Nephron (organoid): ENCODE results near the gene SSU72.
A peak's percentile ranks its signal among the peaks of the same experiment; 100 is the strongest.

ENCODE experiments used
- H3K27ac Mint-ChIP-seq, 3 experiments: 2 replicates each; pipeline ENCODE4 v1.8.0; 2020; ENCODE audit warnings: mixed read lengths in 3 of 3, mild to moderate bottlenecking in 2 of 3, moderate library complexity in 1 of 3
- H3K27me3 Mint-ChIP-seq: 2 replicates; pipeline ENCODE4 v1.8.0; 2021; ENCODE audit warnings: low read depth, mild to moderate bottlenecking, moderate library complexity, mixed read lengths
- H3K36me3 Mint-ChIP-seq: 2 replicates; pipeline ENCODE4 v1.8.0; 2020; ENCODE audit warnings: low read depth, mixed read lengths
- H3K4me1 Mint-ChIP-seq: 2 replicates; pipeline ENCODE4 v1.8.0; 2020; ENCODE audit warnings: mixed read lengths
- H3K4me3 Mint-ChIP-seq, 3 experiments: 2 replicates each; pipeline ENCODE4 v1.8.0; 2020; ENCODE audit warnings: mild to moderate bottlenecking in 3 of 3, mixed read lengths in 3 of 3, moderate library complexity in 2 of 3
- H3K9me3 Mint-ChIP-seq: 2 replicates; pipeline ENCODE4 v1.8.0; 2020; ENCODE audit warnings: mixed read lengths
- CTCF ChIP-seq, 3 experiments: fragments of 200-600 bp; sonication (generic); IDR thresholded peaks; one replicate each; pipeline ENCODE4 v1.5.0; 2021; ENCODE audit warnings: antibody characterized with exemption in 3 of 3; ENCODE audit not compliant: unreplicated experiment in 3 of 3

SSU72 gene

GRCh38 chr1:1550591-1551432, 23.9 kb downstream of the SSU72 start:
- Mint-ChIP-seq H3K27ac (peak overlapping the region in 2 of 3 experiments; percentile 15 to 51), H3K4me3 (no peak overlapping the region), H3K4me1 (no peaks in the 10 kb centered on the region), H3K9me3 (no peaks in the 10 kb centered on the region), H3K27me3 (no peaks in the 10 kb centered on the region), H3K36me3 (no peaks in the 10 kb centered on the region)
- peak; percentile 27 to 39 (median 31) for TF ChIP-seq CTCF (IDR thresholded peaks at IDR 0.05; ENCODE audit: unreplicated experiment in 3 of 3)

GRCh38 chr1:1550087-1550486, 24.6 kb downstream of the SSU72 start:
- Mint-ChIP-seq H3K4me1 (no peaks in the 10 kb centered on the region), H3K27me3 (no peaks in the 10 kb centered on the region), H3K4me3 (no peak overlapping the region), H3K9me3 (no peaks in the 10 kb centered on the region), H3K27ac (no peak overlapping the region), H3K36me3 (no peaks in the 10 kb centered on the region)
- TF ChIP-seq CTCF (IDR thresholded peaks at IDR 0.05; ENCODE audit: unreplicated experiment in 3 of 3): no peak

DNA sequence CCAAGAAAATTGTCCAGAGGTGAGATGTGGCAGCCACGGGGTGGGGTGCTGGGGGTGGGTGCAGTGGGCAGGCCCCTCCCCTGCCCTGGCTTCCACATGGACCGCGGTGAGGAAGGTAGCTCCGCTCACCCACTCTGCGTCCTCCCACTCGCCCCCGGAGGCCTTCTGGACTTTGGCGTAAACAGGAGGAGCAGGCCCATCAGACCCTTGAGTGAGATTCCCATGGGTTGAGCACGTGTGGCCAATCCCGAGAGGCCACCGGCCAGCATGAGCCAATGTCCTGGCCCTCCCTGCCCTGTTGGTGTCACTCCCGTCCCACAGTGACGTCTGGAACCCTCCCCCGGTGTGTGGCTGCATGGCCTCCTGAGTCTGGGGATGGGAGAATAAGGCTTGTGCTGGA, 26.1 kb downstream of the SSU72 start:
- Mint-ChIP-seq H3K9me3 (no peaks in the 10 kb centered on the region), H3K4me1 (no peaks in the 10 kb centered on the region), H3K36me3 (no peaks in the 10 kb centered on the region), H3K27me3 (no peaks in the 10 kb centered on the region), H3K27ac (no peak overlapping the region), H3K4me3 (no peak overlapping the region)
- no peak for TF ChIP-seq CTCF (IDR thresholded peaks at IDR 0.05; ENCODE audit: unreplicated experiment in 3 of 3)

DNA sequence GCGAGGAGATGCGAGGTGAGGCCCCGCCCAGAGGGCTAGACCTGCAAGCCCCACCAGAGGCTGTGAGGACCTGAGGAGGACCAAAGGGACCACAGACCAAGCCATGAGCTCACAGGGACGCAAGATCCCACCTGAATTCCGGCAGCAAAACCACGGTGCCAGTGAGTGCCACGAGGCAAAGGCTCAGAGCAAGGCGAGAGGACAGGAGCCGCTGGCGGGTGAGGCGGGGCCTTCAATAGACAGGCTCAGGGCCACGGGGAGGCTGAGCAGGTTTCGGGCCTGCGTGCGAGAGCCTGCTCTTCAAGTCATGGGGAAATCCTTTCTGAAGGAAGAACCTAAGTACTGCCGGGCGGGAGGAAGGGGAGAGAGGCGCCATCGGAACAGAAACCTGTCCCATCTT, 27.2 kb downstream of the SSU72 start:
- Mint-ChIP-seq H3K9me3 (no peaks in the 10 kb centered on the region), H3K36me3 (no peaks in the 10 kb centered on the region), H3K27ac (peak overlapping the region in 1 of 3 experiments; percentile 27), H3K4me3 (no peak overlapping the region), H3K4me1 (no peaks in the 10 kb centered on the region), H3K27me3 (no peaks in the 10 kb centered on the region)
- TF ChIP-seq CTCF (IDR thresholded peaks at IDR 0.05; ENCODE audit: unreplicated experiment in 3 of 3): no peak

- TF ChIP-seq CTCF (IDR thresholded peaks at IDR 0.05; ENCODE audit: unreplicated experiment in 3 of 3): no peak
- H3K27me3 Mint-ChIP-seq: no peaks in the 10 kb centered on the region
- peak overlapping the region in 1 of 3 experiments; percentile 27 for H3K27ac Mint-ChIP-seq
- no peaks in the 10 kb centered on the region for H3K9me3 Mint-ChIP-seq
- no peaks in the 10 kb centered on the region for H3K36me3 Mint-ChIP-seq
- H3K4me3 Mint-ChIP-seq: no peak overlapping the region
- no peaks in the 10 kb centered on the region for H3K4me1 Mint-ChIP-seq
These were observed 27.7 kb downstream of the SSU72 start for GRCh38 chr1:1547011-1547410.
